Right forelimb (tissue), 1 donor: Measurements from ENCODE around the gene POLE3.
"Not testable (repeated sequence)": the region's sequence is repeated elsewhere in the genome, so short reads cannot be mapped to it uniquely, and the experiment has no call there.

ENCODE experiments used
- DNase-seq: peaks from one replicate; pipeline ENCODE4 v3.0.0-alpha.2; 2018

Gene POLE3

DNA sequence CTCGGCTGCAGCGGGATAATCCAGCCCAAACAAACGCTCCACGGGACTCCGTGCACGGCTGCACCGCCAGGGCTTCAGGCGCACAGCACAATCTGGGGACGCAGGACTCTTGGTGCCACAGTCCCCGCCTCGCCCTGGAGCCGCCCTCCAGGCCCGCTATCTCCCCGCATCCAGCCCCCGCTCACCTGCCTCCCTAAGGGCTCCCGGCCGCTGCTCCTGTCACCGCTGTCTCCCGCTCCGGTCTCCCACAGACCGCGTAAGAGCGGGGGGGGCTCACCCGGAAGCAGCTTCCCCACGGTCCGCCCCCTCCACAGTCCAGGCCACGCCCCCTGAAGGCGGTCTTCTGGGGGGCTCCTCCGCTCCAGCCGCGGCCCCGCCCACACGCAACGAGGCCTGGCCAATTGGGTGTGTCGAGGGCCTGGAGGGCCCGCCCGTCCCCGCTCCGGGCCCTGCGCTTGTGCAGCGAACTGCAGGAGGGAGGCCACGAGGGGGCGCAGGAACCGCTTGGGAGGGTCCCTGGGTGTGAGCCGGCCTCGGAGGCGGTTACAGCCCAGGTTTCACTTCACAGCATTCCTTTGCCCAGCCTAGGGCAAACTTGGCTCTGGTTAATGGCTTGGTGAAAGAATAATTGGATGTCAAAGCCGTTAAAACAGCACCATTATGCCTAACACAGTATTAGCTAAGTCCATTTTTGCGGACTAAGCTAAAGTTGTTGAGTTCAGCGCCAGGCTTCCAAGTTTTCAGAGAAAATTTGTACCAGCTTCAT, 9.3 kb downstream of the POLE3 start, which contains the start of gene ALAD:
TSS of gene ALAD (minus strand) at position 258 of the 766 bp plus-strand sequence. CDS start 7,725 bp downstream, outside the sequence.
- DNase-seq = peak; percentile 99

- peak; percentile 36 for DNase-seq
Observed at GRCh38 chr9:113399646-113400200, 10.8 kb downstream of the POLE3 start.

- DNase-seq = peak; percentile 3
Observed at GRCh38 chr9:113398796-113399195, 11.7 kb downstream of the POLE3 start.

GRCh38 chr9:113397203-113397631, 13.3 kb downstream of the POLE3 start:
- peak; percentile 34 for DNase-seq

DNA sequence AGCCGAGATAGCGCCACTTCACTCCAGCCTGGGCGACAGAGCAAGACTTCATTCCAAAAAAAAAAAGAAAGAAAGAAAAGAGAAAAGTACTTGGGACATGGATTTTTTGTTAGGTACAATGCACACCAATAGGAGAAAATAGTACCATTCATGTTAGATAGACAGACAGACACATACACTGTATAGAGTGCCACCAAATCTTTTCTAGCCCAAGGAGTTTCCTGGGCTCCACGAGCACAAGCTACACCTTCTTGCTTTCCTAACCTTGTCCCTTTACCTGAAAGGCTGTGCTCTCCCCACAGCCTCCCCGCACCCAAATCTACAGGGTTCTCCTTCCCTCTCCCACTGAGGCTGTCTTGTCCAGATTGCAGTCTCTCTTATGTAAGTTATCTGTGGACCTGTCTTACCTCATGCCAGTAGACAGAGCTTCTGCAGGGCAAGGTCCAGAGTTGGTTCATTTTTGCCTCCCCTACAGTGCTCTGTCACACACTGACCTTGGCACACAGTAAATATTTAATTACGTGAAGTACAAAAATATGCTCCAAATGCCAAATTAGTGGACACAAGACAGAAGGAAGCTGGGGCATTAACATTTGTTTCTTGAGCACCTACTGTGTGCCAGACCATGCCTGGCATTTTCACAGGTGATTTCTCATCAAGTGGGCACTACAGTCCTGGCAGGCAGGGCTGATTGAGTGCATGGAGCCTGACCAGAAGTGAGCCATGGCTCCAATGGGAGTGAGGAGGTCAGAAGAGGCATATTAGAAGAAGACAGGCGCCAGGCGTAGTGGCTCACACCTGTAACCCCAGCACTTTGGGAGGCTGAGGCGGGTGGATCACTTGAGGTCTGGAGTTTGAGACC, 15.2 kb downstream of the POLE3 start:
- peak; percentile 15 for DNase-seq

DNA sequence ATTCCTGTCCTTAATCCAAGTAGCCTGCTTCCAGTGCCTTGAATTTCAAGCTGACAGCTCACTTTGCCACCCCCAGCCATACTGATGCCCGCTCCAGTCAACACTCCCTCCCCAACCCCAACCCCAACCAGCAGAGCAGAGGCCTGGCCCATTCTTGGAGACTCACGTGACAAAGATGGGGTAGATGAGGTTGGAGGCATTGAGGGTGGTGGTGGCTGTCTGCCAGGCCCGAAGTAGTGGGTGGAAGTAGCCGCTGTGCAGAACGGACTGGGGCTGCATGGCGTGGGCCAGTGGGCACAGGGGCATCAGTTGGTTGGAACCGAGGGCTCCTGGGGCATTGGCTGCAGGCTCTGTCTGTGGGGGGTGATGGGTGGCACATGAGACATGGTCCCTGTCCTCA, 17.2 kb downstream of the POLE3 start:
- no peak for DNase-seq

DNA sequence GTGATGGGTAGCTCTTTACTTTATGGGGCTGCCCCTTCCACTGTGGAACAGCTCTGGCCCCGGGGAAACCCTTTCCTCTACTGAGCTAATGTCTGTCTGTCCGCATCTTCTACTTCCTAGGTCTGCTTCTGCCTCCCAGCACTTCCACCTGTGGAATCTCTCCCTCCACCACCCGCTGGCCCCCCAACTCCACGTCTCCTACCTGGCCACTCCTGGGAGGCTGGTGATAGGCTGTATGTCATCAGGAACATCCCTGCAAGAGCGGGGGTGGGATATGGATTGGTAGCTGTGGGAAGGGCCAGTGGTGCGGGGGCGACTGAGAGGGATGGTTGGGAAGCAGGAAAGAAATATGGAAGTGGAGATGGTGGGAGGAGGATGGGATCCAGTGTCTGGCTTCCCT, 18.6 kb downstream of the POLE3 start:
- no peak for DNase-seq

DNA sequence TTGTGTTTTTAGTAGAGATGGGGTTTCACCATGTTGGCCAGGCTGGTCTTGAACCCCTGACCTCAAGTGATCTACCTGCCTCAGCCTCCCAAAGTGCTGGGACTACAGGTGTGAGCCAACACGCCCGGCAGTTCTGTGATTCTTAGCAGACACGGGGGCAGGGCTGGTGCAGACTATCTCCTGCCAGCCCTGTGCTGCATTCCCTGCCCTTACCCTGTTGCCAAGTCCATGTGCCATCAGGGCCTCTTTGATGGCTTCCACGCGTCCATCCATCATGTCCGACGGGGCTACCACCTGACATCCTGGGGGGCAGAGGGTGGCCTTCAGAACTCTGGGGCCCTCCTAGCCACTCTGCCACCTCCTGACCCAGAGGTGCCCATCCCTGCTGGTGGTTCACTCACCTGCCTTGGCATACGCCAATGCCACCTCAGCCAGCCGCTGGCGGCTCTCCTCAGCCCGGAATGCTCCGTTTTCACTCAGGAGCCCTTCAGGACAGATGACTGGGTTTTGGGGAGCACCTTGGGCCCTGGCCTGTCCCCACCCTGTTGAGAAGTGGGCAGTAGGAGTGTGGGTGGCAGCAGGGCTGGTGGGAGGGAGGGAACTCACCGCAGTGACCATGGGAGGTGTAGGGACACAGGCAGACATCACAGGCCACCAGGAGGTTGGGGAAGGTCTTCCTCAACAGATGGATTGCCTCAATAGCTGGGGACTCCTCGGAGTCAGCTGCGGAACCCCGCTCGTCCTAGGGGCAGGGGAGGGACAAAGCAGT, 20.1 kb downstream of the POLE3 start:
- no peak for DNase-seq

- DNase-seq = no peak
Observed at GRCh38 chr9:113389451-113389850, 21.0 kb downstream of the POLE3 start.

DNA sequence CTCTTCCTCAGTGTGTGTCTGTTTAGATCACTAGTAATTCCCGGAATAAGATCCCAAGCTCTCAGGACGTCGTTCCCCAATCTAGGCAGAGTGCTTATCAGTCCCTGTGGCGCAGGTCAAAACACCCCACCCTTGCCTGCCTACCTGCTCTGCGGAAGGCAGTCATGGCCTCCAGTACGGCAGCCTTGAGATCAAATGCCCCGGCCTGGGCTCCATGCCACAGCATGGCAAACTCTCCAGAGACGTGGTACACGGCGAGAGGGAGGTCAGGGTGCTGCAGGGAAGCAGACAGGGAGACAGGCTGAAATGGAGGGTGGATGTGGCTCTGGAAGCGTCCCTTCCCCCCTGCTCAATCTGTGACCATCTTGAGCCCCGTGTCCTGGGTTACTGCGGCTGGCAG, 21.6 kb downstream of the POLE3 start:
- DNase-seq = no peak

DNA sequence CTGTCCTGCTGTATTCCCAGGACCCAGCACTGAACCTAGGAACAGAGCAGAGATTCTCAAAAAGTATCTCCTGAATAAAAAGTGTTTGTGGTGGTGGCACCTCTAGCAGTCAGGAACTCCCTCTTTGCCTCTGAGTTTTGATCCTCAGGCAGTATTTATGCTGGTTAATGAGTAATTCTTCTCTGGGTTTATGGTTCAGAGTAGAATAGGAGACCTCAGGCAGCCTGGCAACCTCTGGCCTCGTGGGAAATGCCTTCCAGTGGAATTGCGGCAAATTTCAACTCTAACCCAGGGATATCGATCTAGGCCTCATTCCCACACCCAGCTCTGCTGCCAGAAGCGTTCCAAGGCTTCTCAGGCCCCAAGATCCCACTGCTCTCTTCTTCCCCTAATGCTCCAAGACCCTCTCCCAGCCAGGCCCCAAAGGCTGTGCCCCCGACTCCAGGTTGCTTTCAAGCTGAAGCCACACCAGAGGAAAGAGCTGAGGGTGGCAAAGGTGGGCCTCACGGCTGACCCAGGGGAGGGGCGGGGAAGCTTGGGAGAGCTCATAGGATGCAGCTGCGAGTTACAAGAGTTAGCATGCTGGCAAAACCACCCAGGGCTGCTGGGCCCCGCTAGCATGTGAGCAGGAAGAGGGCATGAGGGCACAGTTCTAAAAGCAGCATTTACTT, 22.8 kb downstream of the POLE3 start:
- no peak for DNase-seq

GRCh38 chr9:113386571-113387393, 23.7 kb downstream of the POLE3 start:
- DNase-seq = no peak

DNA sequence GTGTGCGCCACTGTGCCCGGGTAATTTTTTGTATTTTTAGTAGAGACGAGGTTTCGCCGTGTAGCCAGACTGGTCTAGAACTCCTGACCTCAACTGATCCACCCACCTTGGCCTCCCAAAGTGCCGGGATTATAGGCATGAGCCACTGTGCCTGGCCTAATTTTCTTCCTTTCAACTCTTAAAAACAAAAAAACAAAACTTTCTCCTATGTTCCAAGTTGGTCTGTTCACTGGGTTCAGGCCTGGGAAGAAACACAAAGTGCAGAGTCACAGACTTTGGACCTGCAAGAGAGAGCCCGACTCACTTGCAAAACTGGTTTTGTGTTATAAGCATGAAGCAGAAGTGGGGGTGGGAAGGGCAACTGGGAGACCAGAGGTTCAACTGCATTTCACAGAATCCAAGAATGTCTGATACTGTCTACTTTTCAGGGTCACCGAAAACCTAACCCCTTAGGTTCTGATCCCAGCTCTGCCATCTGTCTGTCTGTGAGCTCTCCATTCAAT, 28.5 kb downstream of the POLE3 start:
- DNase-seq = no peak

- DNase-seq = not testable (repeated sequence)
Observed at GRCh38 chr9:113381441-113381840, 29.0 kb downstream of the POLE3 start.

DNA sequence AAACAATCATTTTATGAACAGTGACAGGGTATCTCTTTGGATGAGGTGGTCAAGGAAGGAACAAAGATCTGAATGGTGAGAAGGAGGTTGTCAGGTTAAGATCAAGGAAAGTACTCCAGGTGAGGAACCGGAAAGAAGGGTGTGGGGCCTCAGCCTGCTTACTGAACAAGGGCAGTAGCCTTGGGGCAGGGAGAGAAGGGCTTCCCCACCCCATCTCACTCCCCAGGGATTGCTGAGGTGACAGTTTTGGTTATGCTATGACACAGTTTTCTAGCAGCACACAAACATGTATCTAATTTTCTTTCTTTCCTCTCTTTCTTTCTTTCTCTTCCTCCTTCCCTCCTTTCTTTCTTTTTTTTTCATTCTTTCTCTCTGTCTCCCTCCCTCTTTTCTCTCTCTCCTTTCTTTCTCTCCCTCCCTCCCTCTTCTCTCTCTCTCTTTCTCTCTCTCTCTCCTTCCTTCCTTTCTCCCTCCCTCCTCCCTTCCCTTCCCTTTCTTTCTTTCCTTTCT, 29.6 kb downstream of the POLE3 start:
- no peak for DNase-seq

DNA sequence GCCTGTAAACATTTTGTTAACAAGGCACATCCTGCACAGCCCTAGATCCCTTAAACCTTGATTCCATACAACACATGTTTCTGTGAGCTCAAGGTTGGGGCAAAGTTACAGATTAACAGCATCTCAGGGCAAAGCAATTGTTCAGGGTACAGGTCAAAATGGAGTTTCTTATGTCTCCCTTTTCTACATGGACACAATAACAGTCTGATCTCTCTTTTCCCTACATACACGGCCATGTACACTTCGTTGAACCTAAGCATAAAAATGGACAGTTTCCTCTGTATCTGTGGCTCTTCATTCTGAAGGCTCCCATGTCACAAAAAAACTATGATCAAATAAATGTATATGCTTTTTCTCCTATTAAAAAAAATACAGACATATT, 30.7 kb downstream of the POLE3 start:
- DNase-seq = not testable (repeated sequence)

DNA sequence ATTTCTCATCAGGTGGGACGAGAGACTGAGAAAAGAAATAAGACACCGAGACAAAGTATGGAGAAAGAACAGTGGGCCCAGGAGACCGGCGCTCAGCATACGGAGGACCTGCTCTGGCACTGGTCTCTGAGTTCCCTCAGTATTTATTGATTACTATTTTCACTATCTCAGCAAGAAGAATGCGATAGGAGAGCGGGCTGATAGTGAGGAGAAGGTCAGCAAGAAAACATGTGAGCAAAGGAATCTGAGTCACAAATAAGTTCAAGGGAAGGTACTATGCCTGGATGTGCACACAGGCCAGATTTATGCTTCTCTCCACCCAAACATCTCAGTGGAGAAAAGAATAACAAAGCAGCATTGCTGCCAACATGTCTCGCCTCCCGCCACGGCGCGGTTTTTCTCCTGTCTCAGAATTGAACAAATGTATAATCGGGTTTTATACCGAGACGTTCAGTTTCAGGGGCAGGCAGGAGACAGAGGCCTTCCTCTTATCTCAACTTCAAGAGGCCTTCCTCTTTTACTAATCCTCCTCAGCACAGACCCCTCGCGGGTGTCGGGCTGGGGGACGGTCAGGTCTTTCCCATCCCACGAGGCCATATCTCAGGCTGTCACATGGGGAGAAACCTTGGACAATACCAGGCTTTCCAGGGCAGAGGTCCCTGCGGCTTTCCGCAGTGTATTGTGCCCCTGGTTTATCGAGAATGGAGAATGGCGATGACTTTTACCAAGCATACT, 31.2 kb downstream of the POLE3 start:
- not testable (repeated sequence) for DNase-seq

- peak; percentile 82 for DNase-seq
Observed at GRCh38 chr9:113376634-113377567, 33.6 kb downstream of the POLE3 start, which contains the start of gene HDHD3. TSS of gene HDHD3 (minus strand) at chr9:113376986. CDS start at chr9:113374354, 2,632 bp downstream.
